Trophoblast cell (in vitro differentiated cells and primary cell): ENCODE data around the gene VSIG4. TPM values are rescaled to one million over a fixed set of nuclear protein-coding genes. Genes with fewer than 3 reads are reported as not detected.
A peak's percentile ranks its signal among the peaks of the same experiment; 100 is the strongest.

Source experiments
- DNase-seq, 2 donors: peaks; one replicate each; pipeline ENCODE4 v3.0.0-alpha.2; 2016
- H2AFZ ChIP-seq: 2 replicates; pipeline ENCODE4 v1.6.1; 2013; ENCODE audit warnings: low read length, moderate library complexity, mild to moderate bottlenecking; ENCODE audit not compliant: insufficient read depth, poor library complexity
- H2AK5ac ChIP-seq: 2 replicates; pipeline ENCODE4 v1.6.1; 2013; ENCODE audit warnings: mild to moderate bottlenecking, low read length
- H2BK120ac ChIP-seq: 2 replicates; pipeline ENCODE4 v1.6.1; 2013; ENCODE audit warnings: low read length, mild to moderate bottlenecking, moderate library complexity; ENCODE audit not compliant: insufficient read depth, poor library complexity
- H2BK12ac ChIP-seq: 2 replicates; pipeline ENCODE4 v1.6.1; 2013; ENCODE audit warnings: mild to moderate bottlenecking, low read length, moderate library complexity
- H2BK5ac ChIP-seq: 2 replicates; pipeline ENCODE4 v1.6.1; 2013; ENCODE audit warnings: low read length, low read depth, moderate library complexity, mild to moderate bottlenecking; ENCODE audit not compliant: poor library complexity
- H3K14ac ChIP-seq: 2 replicates; pipeline ENCODE4 v1.6.1; 2013; ENCODE audit warnings: mild to moderate bottlenecking, low read length
- H3K18ac ChIP-seq: 2 replicates; pipeline ENCODE4 v1.6.1; 2013; ENCODE audit warnings: mild to moderate bottlenecking, low read length
- H3K23ac ChIP-seq: 2 replicates; pipeline ENCODE4 v1.6.1; 2013; ENCODE audit warnings: low read length
- H3K27ac ChIP-seq: 2 replicates; pipeline ENCODE4 v1.5.1; 2013; ENCODE audit warnings: low read depth, mild to moderate bottlenecking, inconsistent platforms, low read length, moderate library complexity
- H3K27me3 ChIP-seq: 2 replicates; pipeline ENCODE4 v1.6.1; 2013; ENCODE audit warnings: inconsistent platforms, mild to moderate bottlenecking, low read length, moderate library complexity; ENCODE audit not compliant: insufficient read depth
- H3K36me3 ChIP-seq, 2 experiments: 1 replicate in 1 of 2; 2 replicates in 1 of 2; pipeline ENCODE4 v1.6.1; 2013; ENCODE audit warnings: low read length in 2 of 2, mild to moderate bottlenecking in 2 of 2, moderate library complexity in 1 of 2; ENCODE audit not compliant: insufficient read depth in 2 of 2, control insufficient read depth in 1 of 2
- H3K4ac ChIP-seq: 2 replicates; pipeline ENCODE4 v1.6.1; 2013; ENCODE audit warnings: low read depth, mild to moderate bottlenecking, low read length, moderate library complexity
- H3K4me1 ChIP-seq, 2 experiments: 1 replicate in 1 of 2; 2 replicates in 1 of 2; pipeline ENCODE4 v1.6.1; 2013; ENCODE audit warnings: low read length in 2 of 2, mild to moderate bottlenecking in 2 of 2, moderate library complexity in 1 of 2; ENCODE audit not compliant: insufficient read depth in 2 of 2, control insufficient read depth in 1 of 2
- H3K4me2 ChIP-seq: 2 replicates; pipeline ENCODE4 v1.6.1; 2013; ENCODE audit warnings: inconsistent platforms, mild to moderate bottlenecking, low read length, moderate library complexity
- H3K4me3 ChIP-seq: 2 replicates; pipeline ENCODE4 v1.5.1; 2013; ENCODE audit warnings: mild to moderate bottlenecking, low read depth, low read length, inconsistent platforms
- H3K79me1 ChIP-seq: one replicate; pipeline ENCODE4 v1.6.1; 2013; ENCODE audit warnings: low read length
- H3K79me2 ChIP-seq: 2 replicates; pipeline ENCODE4 v1.6.1; 2013; ENCODE audit warnings: low read length, mild to moderate bottlenecking; ENCODE audit not compliant: control insufficient read depth, insufficient read depth, poor library complexity
- H3K9ac ChIP-seq: 2 replicates; pipeline ENCODE4 v1.6.1; 2013; ENCODE audit warnings: mild to moderate bottlenecking, low read length
- H3K9me3 ChIP-seq: 2 replicates; pipeline ENCODE4 v1.6.1; 2013; ENCODE audit warnings: low read depth, mild to moderate bottlenecking, control low read depth, inconsistent platforms, low read length; ENCODE audit not compliant: insufficient read depth
- H4K12ac ChIP-seq: 2 replicates; pipeline ENCODE4 v1.6.1; 2013; ENCODE audit warnings: low read depth, mild to moderate bottlenecking, low read length, moderate library complexity
- H4K8ac ChIP-seq: 2 replicates; pipeline ENCODE4 v1.6.1; 2013; ENCODE audit warnings: low read depth, mild to moderate bottlenecking, low read length, moderate library complexity
- H4K91ac ChIP-seq: one replicate; pipeline ENCODE4 v1.6.1; 2013; ENCODE audit warnings: low read depth, mild to moderate bottlenecking, low read length, moderate library complexity
- WGBS: extraction: QIAGEN DNeasy Blood & Tissue Kit; methylation state at CpG from one replicate; pipeline ENCODE4 v1.1.7; 2013; ENCODE audit warnings: missing lambda C conversion rate; ENCODE audit not compliant: insufficient read length, insufficient coverage; ENCODE audit errors: extremely low coverage; 5-methylcytosine and 5-hydroxymethylcytosine counted together
- polyA plus RNA-seq: library from polyadenylated mRNA; stranded (reverse); fragments of 200-250 nt; gene quantifications from 2 replicates; pipeline ENCODE4 v1.2.3, GENCODE V29; 2013

VSIG4 gene
- not detected in 2 replicates for polyA plus RNA-seq

- Histone ChIP-seq H3K23ac (no peak within 1 kb of the TSS), H3K14ac (no peak within 1 kb of the TSS), H3K18ac (no peak within 1 kb of the TSS), H4K91ac (no peak within 1 kb of the TSS), H3K27ac (no peak within 1 kb of the TSS), H3K9ac (no peak within 1 kb of the TSS), H3K79me1 (no peaks in the 10 kb centered on the region), H2BK120ac (no peak within 1 kb of the TSS), H3K4me3 (no peak within 1 kb of the TSS), H3K27me3 (no peaks in the 10 kb centered on the region), H2AK5ac (no peak within 1 kb of the TSS), H3K4me2 (no peak within 1 kb of the TSS), H3K9me3 (no peaks in the 10 kb centered on the region), H2AFZ (no peak within 1 kb of the TSS), H3K79me2 (no peaks in the 10 kb centered on the region), H3K4ac (no peak within 1 kb of the TSS), H2BK5ac (no peak within 1 kb of the TSS), H2BK12ac (no peak within 1 kb of the TSS), H4K8ac (no peak within 1 kb of the TSS), H4K12ac (no peak within 1 kb of the TSS), H3K4me1 (no peaks in the 10 kb centered on the region), H3K36me3 (no peaks in the 10 kb centered on the region)
- no CpG with 5 or more reads among the region's 2 CpGs for WGBS
- no peak for DNase-seq
Observed at GRCh38 chrX:66039944-66040343, at the start of gene VSIG4. TSS of gene VSIG4 (minus strand) at chrX:66040080. CDS start at chrX:66039998, 82 bp downstream.

DNA sequence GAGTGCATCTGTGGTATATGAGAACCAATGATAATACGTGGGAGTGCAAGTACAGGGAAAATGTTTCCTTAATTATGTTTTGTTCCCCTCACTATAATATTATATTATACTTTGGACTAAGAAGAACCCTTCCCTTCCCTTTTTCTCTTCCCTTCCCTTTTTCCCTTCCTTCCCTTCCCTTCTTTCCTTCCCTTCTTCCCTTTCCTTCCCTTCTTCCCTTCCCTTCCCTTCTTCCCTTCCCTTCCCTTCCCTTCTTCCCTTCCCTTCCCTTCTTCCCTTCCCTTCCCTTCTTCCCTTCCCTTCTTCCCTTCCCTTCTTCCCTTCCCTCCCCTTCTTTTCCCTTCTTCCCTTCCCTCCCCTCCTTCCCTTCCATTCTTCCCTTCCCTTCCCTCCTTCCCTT, 36.9 kb upstream of the VSIG4 start:
- Histone ChIP-seq H3K27me3 (no peaks in the 10 kb centered on the region), H2BK12ac (no peak overlapping the region), H4K91ac (no peak overlapping the region), H2AK5ac (no peak overlapping the region), H3K4me1 (no peaks in the 10 kb centered on the region), H3K4me3 (no peak overlapping the region), H2BK120ac (no peak overlapping the region), H3K4ac (no peak overlapping the region), H3K79me1 (no peaks in the 10 kb centered on the region), H3K27ac (no peak overlapping the region), H3K9me3 (no peaks in the 10 kb centered on the region), H2AFZ (no peak overlapping the region), H3K23ac (no peak overlapping the region), H2BK5ac (no peak overlapping the region), H4K12ac (no peak overlapping the region), H3K36me3 (no peaks in the 10 kb centered on the region), H3K9ac (no peak overlapping the region), H4K8ac (no peak overlapping the region), H3K79me2 (no peaks in the 10 kb centered on the region), H3K14ac (no peak overlapping the region), H3K4me2 (no peak overlapping the region), H3K18ac (no peak overlapping the region)
- no CpG with 5 or more reads among the region's 1 CpG for WGBS
- no peak for DNase-seq

GRCh38 chrX:66074920-66075879, 35.3 kb upstream of the VSIG4 start:
- no CpG with 5 or more reads among the region's 24 CpGs for WGBS

GRCh38 chrX:66071126-66071525, 31.2 kb upstream of the VSIG4 start:
- no peak overlapping the region for H2BK12ac ChIP-seq
- H3K4ac ChIP-seq = no peak overlapping the region
- H3K18ac ChIP-seq = no peak overlapping the region
- no peaks in the 10 kb centered on the region for H3K36me3 ChIP-seq
- no peak overlapping the region for H3K4me3 ChIP-seq
- no peaks in the 10 kb centered on the region for H3K4me1 ChIP-seq
- WGBS = no CpG with 5 or more reads among the region's 1 CpG
- H4K8ac ChIP-seq = no peak overlapping the region
- H3K9me3 ChIP-seq = no peaks in the 10 kb centered on the region
- no peak overlapping the region for H4K91ac ChIP-seq
- no peaks in the 10 kb centered on the region for H3K79me2 ChIP-seq
- no peak overlapping the region for H3K27ac ChIP-seq
- no peak overlapping the region for H2AK5ac ChIP-seq
- H3K27me3 ChIP-seq = no peaks in the 10 kb centered on the region
- DNase-seq = no peak
- no peak overlapping the region for H3K14ac ChIP-seq
- no peak overlapping the region for H4K12ac ChIP-seq
- no peak overlapping the region for H3K23ac ChIP-seq
- no peak overlapping the region for H3K4me2 ChIP-seq
- no peak overlapping the region for H2BK5ac ChIP-seq
- no peaks in the 10 kb centered on the region for H3K79me1 ChIP-seq
- no peak overlapping the region for H2AFZ ChIP-seq
- no peak overlapping the region for H2BK120ac ChIP-seq
- H3K9ac ChIP-seq = no peak overlapping the region

More at GRCh38 chrX:66074920-66075879, 35.3 kb upstream of the VSIG4 start:
- Histone ChIP-seq H2AFZ (no peak overlapping the region), H3K36me3 (no peaks in the 10 kb centered on the region), H3K23ac (no peak overlapping the region), H3K27ac (no peak overlapping the region), H2BK120ac (no peak overlapping the region), H3K4ac (no peak overlapping the region), H4K91ac (no peak overlapping the region), H3K9ac (no peak overlapping the region), H2BK5ac (no peak overlapping the region), H2AK5ac (no peak overlapping the region), H3K79me2 (no peaks in the 10 kb centered on the region), H3K4me1 (no peaks in the 10 kb centered on the region), H4K12ac (no peak overlapping the region), H3K14ac (no peak overlapping the region), H3K18ac (no peak overlapping the region), H2BK12ac (no peak overlapping the region), H3K79me1 (no peaks in the 10 kb centered on the region), H3K4me3 (no peak overlapping the region), H3K27me3 (no peaks in the 10 kb centered on the region), H3K4me2 (no peak overlapping the region), H3K9me3 (no peaks in the 10 kb centered on the region), H4K8ac (no peak overlapping the region)
- peak in 1 of 2 donors; percentile 8 for DNase-seq
